Endodermal cell (in vitro differentiated cells): ENCODE data around the gene TRIM41. TPM values are rescaled to one million over a fixed set of nuclear protein-coding genes. Genes with fewer than 3 reads are reported as not detected.

ENCODE experiments used
- DNase-seq: peaks from one replicate; pipeline ENCODE4 v3.0.0-alpha.2; 2017
- H3K27ac ChIP-seq: 2 replicates; pipeline ENCODE4 v1.5.1; 2013; ENCODE audit warnings: mild to moderate bottlenecking, low read depth, low read length, moderate library complexity
- H3K27me3 ChIP-seq: 2 replicates; pipeline ENCODE4 v1.6.1; 2013; ENCODE audit warnings: mild to moderate bottlenecking, low read length, moderate library complexity; ENCODE audit not compliant: insufficient read depth, control insufficient read depth, poor library complexity, severe bottlenecking
- H3K36me3 ChIP-seq: 2 replicates; pipeline ENCODE4 v1.7.0; 2013; ENCODE audit warnings: mild to moderate bottlenecking, low read length, moderate library complexity; ENCODE audit not compliant: control insufficient read depth, insufficient read depth
- H3K4me1 ChIP-seq: one replicate; pipeline ENCODE4 v1.7.0; 2013; ENCODE audit warnings: low read length; ENCODE audit not compliant: control insufficient read depth, insufficient read depth
- H3K4me3 ChIP-seq: 2 replicates; pipeline ENCODE4 v1.5.1; 2013; ENCODE audit warnings: mild to moderate bottlenecking, low read length, moderate library complexity
- H3K9ac ChIP-seq: 2 replicates; pipeline ENCODE4 v1.6.1; 2013; ENCODE audit warnings: mild to moderate bottlenecking, low read length, moderate library complexity; ENCODE audit not compliant: poor library complexity, severe bottlenecking; ENCODE audit errors: extremely low read depth
- H3K9me3 ChIP-seq: 2 replicates; pipeline ENCODE4 v1.6.1; 2013; ENCODE audit warnings: mild to moderate bottlenecking, low read length, moderate library complexity; ENCODE audit not compliant: control insufficient read depth
- H3K27ac Mint-ChIP-seq: 2 replicates; pipeline ENCODE4 v1.8.0; 2020; ENCODE audit warnings: mixed read lengths
- H3K27me3 Mint-ChIP-seq: 2 replicates; pipeline ENCODE4 v1.8.0; 2021; ENCODE audit warnings: mild to moderate bottlenecking, mixed read lengths; ENCODE audit not compliant: insufficient read depth
- H3K36me3 Mint-ChIP-seq: 2 replicates; pipeline ENCODE4 v1.8.0; 2020; ENCODE audit warnings: low read depth, mixed read lengths
- H3K4me1 Mint-ChIP-seq: 2 replicates; pipeline ENCODE4 v1.8.0; 2020; ENCODE audit warnings: mixed read lengths
- H3K4me3 Mint-ChIP-seq: 2 replicates; pipeline ENCODE4 v1.8.0; 2020; ENCODE audit warnings: mild to moderate bottlenecking, moderate library complexity, mixed read lengths
- H3K9me3 Mint-ChIP-seq: 2 replicates; pipeline ENCODE4 v1.8.0; 2020; ENCODE audit warnings: mild to moderate bottlenecking, mixed read lengths
- WGBS, 2 experiments: methylation state at CpG; one replicate each; pipeline versions ENCODE4 v1.1.5 to v1.1.7; 2013; ENCODE audit warnings: missing lambda C conversion rate in 2 of 2, mixed read lengths in 1 of 2; ENCODE audit not compliant: insufficient coverage in 1 of 2, insufficient read length in 1 of 2; 5-methylcytosine and 5-hydroxymethylcytosine counted together
- total RNA-seq, 2 donors: library from RNA; stranded (reverse); fragmentation: NEBNext Ultra II Directional in 1 of 2; extraction: Animal tissue kit (Norgen Biotek cat#: 25700) in 1 of 2; gene quantifications; 2 replicates in 1 of 2; 3 replicates in 1 of 2; pipeline ENCODE4 v1.2.1, GENCODE V29; 2021
- TF ChIP-seq, protein P1 (sequence below): fragments of 200-600 bp; sonication (generic); conservative IDR thresholded peaks from 2 replicates; pipeline ENCODE4 v1.5.0; 2021; ENCODE audit warnings: antibody characterized with exemption, mild to moderate bottlenecking

The TRIM41 gene
- total RNA-seq, 2 donors from 2014 or later, result 37.5 to 41.7 TPM

DNA sequence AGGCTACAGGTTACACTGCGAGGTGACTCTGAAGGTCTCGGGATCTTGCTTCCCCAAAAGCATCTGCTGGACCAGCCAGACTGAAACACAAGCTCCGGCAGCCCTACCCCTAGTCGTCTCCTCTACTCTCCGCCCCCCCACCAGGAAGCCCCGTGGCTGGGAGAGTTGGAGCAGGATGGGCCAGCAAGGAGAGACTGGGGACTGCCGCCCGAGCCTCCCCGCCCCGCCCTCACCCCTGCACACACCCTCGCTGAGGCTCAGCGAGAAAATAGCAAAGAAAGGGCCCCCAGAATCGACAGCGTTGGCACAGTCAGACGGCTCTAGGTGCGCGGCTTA is 19.3 kb upstream of the TRIM41 start:
- WGBS, 2 experiments, result 16 to 22% methylated on average over 7 to 17 of the region's 17 CpGs
- no peak overlapping the region for H3K9ac ChIP-seq
- H3K4me1 ChIP-seq, result peaks cover 2% of the 10 kb centered on the region
- peaks cover 7% of the 10 kb centered on the region for H3K4me1 Mint-ChIP-seq
- DNase-seq, result no peak
- peak overlapping the region; percentile 87 for H3K4me3 Mint-ChIP-seq
- H3K9me3 Mint-ChIP-seq, result no peaks in the 10 kb centered on the region
- H3K9me3 ChIP-seq, result no peaks in the 10 kb centered on the region
- peaks cover 72% of the 10 kb centered on the region for H3K27me3 ChIP-seq
- peak overlapping the region; percentile 98 for H3K4me3 ChIP-seq
- H3K27ac Mint-ChIP-seq, result no peak overlapping the region
- H3K27ac ChIP-seq, result no peak overlapping the region
- no peaks in the 10 kb centered on the region for H3K36me3 Mint-ChIP-seq
- H3K27me3 Mint-ChIP-seq, result peaks cover 76% of the 10 kb centered on the region
- TF ChIP-seq, protein P1, sequence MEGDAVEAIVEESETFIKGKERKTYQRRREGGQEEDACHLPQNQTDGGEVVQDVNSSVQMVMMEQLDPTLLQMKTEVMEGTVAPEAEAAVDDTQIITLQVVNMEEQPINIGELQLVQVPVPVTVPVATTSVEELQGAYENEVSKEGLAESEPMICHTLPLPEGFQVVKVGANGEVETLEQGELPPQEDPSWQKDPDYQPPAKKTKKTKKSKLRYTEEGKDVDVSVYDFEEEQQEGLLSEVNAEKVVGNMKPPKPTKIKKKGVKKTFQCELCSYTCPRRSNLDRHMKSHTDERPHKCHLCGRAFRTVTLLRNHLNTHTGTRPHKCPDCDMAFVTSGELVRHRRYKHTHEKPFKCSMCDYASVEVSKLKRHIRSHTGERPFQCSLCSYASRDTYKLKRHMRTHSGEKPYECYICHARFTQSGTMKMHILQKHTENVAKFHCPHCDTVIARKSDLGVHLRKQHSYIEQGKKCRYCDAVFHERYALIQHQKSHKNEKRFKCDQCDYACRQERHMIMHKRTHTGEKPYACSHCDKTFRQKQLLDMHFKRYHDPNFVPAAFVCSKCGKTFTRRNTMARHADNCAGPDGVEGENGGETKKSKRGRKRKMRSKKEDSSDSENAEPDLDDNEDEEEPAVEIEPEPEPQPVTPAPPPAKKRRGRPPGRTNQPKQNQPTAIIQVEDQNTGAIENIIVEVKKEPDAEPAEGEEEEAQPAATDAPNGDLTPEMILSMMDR, result no peak
- H3K36me3 ChIP-seq, result no peaks in the 10 kb centered on the region

DNA sequence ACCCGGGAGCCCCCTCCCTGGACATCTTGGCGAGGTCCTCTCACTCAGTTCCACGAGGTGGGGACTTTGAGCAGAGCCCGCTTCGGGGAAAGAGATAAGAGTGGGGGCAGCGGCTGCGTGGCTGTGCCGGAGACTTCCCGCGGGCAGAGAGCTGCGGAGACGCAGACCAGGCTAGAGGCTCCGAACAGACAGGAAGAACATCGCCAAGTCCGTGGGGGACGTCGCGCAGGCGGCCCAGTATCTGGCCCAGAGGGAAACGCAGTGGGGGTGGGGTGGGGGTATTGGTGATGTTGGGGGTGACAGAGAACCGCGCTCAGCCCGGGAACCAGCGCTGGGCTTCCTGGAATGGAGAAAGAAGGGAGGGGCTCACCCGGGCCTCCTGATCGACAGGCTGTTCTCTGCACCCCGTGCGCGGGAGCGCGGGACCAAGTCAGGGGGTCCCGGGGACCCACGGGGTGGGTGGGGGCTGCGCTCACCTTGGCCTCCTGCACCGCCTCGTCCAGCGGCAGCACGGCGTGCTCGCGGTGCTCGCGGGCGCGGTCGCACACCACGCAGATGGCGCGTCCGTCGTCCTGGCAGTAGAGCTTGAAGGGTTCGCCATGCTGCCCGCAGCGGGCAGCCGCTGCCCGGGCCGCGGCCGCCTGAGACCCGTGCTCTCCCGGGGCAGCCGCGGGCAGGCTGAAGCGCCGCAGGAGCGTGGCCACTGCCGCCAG is 18.8 kb upstream of the TRIM41 start:
- no peaks in the 10 kb centered on the region for H3K9me3 ChIP-seq

DNA sequence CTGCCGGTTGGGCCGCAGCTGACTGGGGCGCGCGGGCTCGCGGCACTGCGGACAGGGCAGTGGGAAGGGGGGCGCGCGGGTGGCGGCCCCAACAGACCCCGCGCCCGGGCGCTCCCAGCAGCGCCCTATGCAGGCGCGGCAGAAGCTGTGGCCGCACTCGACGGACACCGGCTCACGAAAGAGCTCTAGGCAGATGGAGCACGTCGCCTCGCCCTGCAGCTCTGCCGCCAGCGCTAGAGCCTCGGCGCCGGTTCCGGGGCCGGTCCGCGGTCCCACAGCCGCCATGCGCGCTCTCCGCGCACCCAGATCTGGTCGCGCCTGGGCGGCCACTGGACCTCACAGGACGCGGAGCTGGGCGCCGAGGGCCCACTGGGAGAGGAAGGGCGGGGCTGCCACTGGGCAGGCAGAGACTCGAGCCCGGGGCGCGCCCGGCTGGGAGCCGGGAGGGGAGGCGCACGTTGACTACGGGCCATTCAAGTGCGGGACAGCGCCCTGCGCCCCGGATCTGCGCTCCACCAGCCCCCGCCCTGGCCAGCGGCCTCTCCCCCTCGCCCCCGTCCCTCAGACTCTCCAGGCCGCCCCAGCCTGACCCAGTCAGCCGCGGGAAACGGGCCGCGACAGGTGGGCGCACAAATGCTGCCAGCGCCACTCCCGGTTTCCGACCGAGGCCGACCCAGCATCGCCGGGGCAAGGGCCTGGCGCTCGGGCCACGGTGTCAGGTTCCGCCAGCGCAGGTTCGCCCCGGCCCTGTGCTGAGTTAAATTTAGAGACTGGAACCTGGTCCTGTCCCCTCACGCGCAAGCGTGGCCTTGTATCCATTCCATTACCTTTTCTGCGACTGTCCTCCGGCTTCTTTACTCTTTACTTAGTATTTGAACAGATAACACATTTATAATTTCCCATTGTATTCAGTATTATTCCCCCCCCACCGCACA is 18.0 kb upstream of the TRIM41 start, which contains the start of gene TRIM7:
Gene TRIM7, minus strand, starts transcription at position 371 of the 935 bp plus-strand sequence. Its CDS starts 86 bp downstream, at position 285.
- Mint-ChIP-seq H3K4me1 (peaks cover 6% of the 10 kb centered on the region), H3K27ac (no peak within 1 kb of the TSS), H3K36me3 (no peaks in the 10 kb centered on the region), H3K27me3 (peaks cover 65% of the 10 kb centered on the region), H3K9me3 (no peaks in the 10 kb centered on the region), H3K4me3 (peak within 1 kb of the TSS; percentile 87)
- Histone ChIP-seq H3K4me3 (peak within 1 kb of the TSS; percentile 98), H3K36me3 (no peaks in the 10 kb centered on the region), H3K27me3 (peaks cover 63% of the 10 kb centered on the region), H3K9me3 (no peaks in the 10 kb centered on the region), H3K9ac (peak within 1 kb of the TSS; percentile 1), H3K27ac (no peak within 1 kb of the TSS), H3K4me1 (no peaks in the 10 kb centered on the region)
- WGBS, 2 experiments, result 1 to 4% methylated on average over 21 to 94 of the region's 94 CpGs
- TF ChIP-seq, protein P1, result no peak
- DNase-seq, result peak; percentile 81

More for the DNA sequence above, 18.8 kb upstream of the TRIM41 start:
- WGBS, 2 experiments, result 1 to 2% methylated on average over 20 to 67 of the region's 67 CpGs
- Mint-ChIP-seq H3K27ac (no peak overlapping the region), H3K9me3 (no peaks in the 10 kb centered on the region), H3K36me3 (no peaks in the 10 kb centered on the region), H3K4me3 (peak overlapping the region; percentile 87), H3K27me3 (peaks cover 73% of the 10 kb centered on the region), H3K4me1 (peaks cover 6% of the 10 kb centered on the region)
- no peak overlapping the region for H3K27ac ChIP-seq
- no peaks in the 10 kb centered on the region for H3K4me1 ChIP-seq
- peak overlapping the region; percentile 98 for H3K4me3 ChIP-seq
- H3K36me3 ChIP-seq, result no peaks in the 10 kb centered on the region
- TF ChIP-seq, protein P1, result no peak
- peaks cover 71% of the 10 kb centered on the region for H3K27me3 ChIP-seq
- no peak overlapping the region for H3K9ac ChIP-seq
- DNase-seq, result peak; percentile 79
